Measurements from ENCODE around the gene HSD17B8. TPM values are rescaled to one million over a fixed set of nuclear protein-coding genes. Genes with fewer than 3 reads are reported as not detected.

The HSD17B8 gene
- total and polyA plus RNA-seq, 10 of the 15 experiments (the other 5 are each of a cell fraction or from before 2014, with no cell fraction given): 3.1 to 54.3 (median 26.5) TPM

DNA sequence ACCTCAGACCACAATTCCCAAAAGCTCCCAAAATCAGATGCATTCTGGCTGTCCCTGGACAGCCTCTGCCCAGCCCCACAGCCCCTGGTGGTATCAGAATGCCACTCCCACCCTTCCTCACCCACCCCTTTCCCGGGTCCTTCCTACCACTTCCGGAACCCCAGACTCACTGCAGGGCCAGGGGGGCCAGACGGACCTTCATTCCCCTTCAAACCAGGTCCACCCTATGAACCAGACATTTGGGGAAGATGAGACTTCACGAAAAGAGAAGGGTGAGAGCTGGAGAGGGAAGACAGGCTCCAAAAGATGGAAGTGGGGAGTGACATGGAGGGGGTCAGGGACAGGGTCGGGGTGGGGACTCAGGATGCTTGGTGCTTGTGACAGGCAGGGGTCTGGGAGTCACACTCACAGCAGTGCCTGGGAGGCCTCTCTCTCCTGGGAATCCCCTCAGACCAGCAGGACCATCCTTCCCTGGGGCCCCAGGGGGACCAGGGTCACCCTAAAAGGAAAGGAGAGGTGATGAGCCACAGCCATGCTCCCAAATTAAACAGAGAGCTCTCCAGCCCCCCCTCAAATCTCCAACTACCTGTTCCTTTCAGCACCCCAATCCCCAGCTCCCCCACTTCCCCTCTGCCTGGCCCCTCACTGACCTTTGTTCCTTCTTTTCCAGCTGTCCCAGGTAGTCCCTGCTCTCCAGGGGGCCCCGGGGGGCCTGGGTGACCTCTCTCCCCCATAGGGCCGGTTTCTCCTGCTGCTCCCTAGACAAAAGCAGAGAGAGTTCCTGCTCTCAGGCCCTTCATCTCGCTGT, 32.4 kb upstream of the HSD17B8 start (continued):
- no peak for TF ChIP-seq E4F1 (IDR thresholded peaks at IDR 0.05; ENCODE audit: borderline replicate concordance, partially characterized antibody)

- Histone ChIP-seq H4K20me1 (ENCODE audit: control insufficient read depth, insufficient read depth) (no peaks in the 10 kb centered on the region), H3K36me3 (ENCODE audit: control insufficient read depth in 2 of 2, insufficient read depth in 2 of 2, low read length in 1 of 2) (no peaks in the 10 kb centered on the region), H3K27me3 (replicated peaks in 1 of 2; ENCODE audit: control insufficient read depth in 2 of 2, insufficient read depth in 2 of 2, low read length in 1 of 2) (no peaks in the 10 kb centered on the region), H3K9me3 (replicated peaks; ENCODE audit: control insufficient read depth, insufficient read depth, low read length) (no peaks in the 10 kb centered on the region), H3K9ac (ENCODE audit: control insufficient read depth, insufficient read depth, low read length) (no peak overlapping the region), H3K27ac (ENCODE audit: control insufficient read depth, insufficient read depth) (no peak overlapping the region), H2AFZ (ENCODE audit: control insufficient read depth, low read depth, low read length) (no peak overlapping the region), H3K4me2 (ENCODE audit: control insufficient read depth, insufficient read depth) (no peak overlapping the region), H3K4me3 (no peak overlapping the region), H3K79me2 (ENCODE audit: control insufficient read depth, insufficient read depth, low read length) (no peaks in the 10 kb centered on the region), H3K4me1 (ENCODE audit: control insufficient read depth, insufficient read depth, low read length) (no peaks in the 10 kb centered on the region; the same call in 1 of the 2 replicates)
- 3% methylated on average over 16 of the region's 16 CpGs for WGBS (ENCODE audit: insufficient coverage, insufficient replicate concordance, low lambda C conversion rate, missing lambda C conversion rate)
- ChIA-PET SMC1A (ENCODE audit: uncharacterized antibody, unreplicated experiment) (interaction anchor here (0.7 to 4.3 kb wide), 21 partner anchors 12 to 188 kb away, joined by 3 to 27 read pairs (median 3); partner anchors contain the start of gene HLA-DPB1), CTCF (interaction anchor here (0.6 to 6.0 kb wide), 41 partner anchors 9 to 237 kb away, joined by 3 to 58 read pairs (median 4); partner anchors contain the start of genes HLA-DMA, HLA-DOA and HLA-DPB1), POLR2A (interaction anchor here (1.0 to 1.6 kb wide), 5 partner anchors 26 to 159 kb away, joined by 3 to 4 read pairs (median 3); no protein-coding TSS in a partner anchor), RAD21 (ENCODE audit: unreplicated experiment) (interaction anchor here (0.6 to 3.9 kb wide), 23 partner anchors 9 to 225 kb away, joined by 3 to 27 read pairs (median 4); partner anchors contain the start of gene HLA-DPB1)
- in situ Hi-C loops (cut with MboI) (no loop called here), intact Hi-C loops (cut with micrococcal nuclease; ENCODE audit: unreplicated experiment) (loop anchor here (2.0 kb wide), 2 partner anchors 50 to 76 kb away; no protein-coding TSS in a partner anchor)
- DNase-seq (ENCODE audit: low read depth, low spot score): no peak
- ATAC-seq: peak; percentile 39
- BruUV-seq (replicated peaks): no TSS peak
- FAIRE-seq: peak; percentile 35
- TF ChIP-seq SIX5 (IDR thresholded peaks at IDR 0.05; ENCODE audit: low read depth, low read length, severe bottlenecking) (no peak), SRF (IDR thresholded peaks at IDR 0.05; ENCODE audit: low read depth in 2 of 2, low read length in 2 of 2) (no peak), STAT1 (conservative IDR thresholded peaks at IDR 0.05) (no peak), CUX1 (IDR thresholded peaks at IDR 0.05; ENCODE audit: insufficient replicate concordance, low read depth, low read length) (no peak), RELA (IDR thresholded peaks at IDR 0.05; ENCODE audit: borderline replicate concordance, partially characterized antibody) (peak; percentile 14), POLR2AphosphoS2 (IDR thresholded peaks at IDR 0.05; ENCODE audit: low read depth, low read length) (no peak), PAX8 (IDR thresholded peaks at IDR 0.05) (no peak), RUNX3 (IDR thresholded peaks at IDR 0.05; ENCODE audit: low read length) (no peak), RB1 (IDR thresholded peaks at IDR 0.05; ENCODE audit: borderline replicate concordance) (peak; percentile 17; the same call in 1 of the 2 replicates)
- TF ChIP-seq, protein P1, sequence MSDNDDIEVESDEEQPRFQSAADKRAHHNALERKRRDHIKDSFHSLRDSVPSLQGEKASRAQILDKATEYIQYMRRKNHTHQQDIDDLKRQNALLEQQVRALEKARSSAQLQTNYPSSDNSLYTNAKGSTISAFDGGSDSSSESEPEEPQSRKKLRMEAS (IDR thresholded peaks at IDR 0.05; ENCODE audit: low read depth, low read length): no peak
These were observed 31.5 kb upstream of the HSD17B8 start for GRCh38 chr6:33172688-33173534.
